ENCODE data around the gene ZKSCAN2. TPM values are rescaled to one million over a fixed set of nuclear protein-coding genes. Genes with fewer than 3 reads are reported as not detected.

Gene ZKSCAN2
- total and polyA plus RNA-seq, 2 donors (not counting 1 experiment from before 2014, with no cell fraction given) = 2.1 to 4.3 TPM

DNA sequence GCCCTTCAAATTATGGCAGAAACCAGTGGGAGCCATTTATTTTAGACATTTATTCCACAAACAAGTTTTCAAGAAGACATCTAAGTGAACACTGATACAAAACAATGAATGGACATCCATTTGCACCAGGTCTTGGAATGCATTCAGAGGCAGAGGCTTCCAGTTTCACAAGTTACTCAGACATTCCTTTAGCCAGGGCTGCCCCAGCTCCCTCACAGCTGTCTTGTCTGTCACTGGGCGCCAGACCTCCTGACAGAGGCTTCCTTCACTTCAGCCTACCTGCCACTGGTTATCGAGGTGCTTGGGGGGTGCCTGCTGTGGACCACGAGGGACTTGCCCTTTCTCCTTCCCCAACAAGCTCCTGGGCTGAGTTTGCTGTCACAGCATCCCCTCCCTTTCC is 21.7 kb downstream of the ZKSCAN2 start:
- Histone ChIP-seq H3K4me1 (ENCODE audit: control insufficient read depth, extremely low read depth, insufficient read depth, low read length) (no peaks in the 10 kb centered on the region), H3K4me3 (replicated peaks in 1 of 4; ENCODE audit: control extremely low read depth in 1 of 4, insufficient read depth in 1 of 4, low read depth in 3 of 4, low read length in 4 of 4) (no peak overlapping the region), H3K27ac (ENCODE audit: insufficient read depth, low read length) (no peak overlapping the region), H3K9ac (ENCODE audit: insufficient read depth, low read length) (no peak overlapping the region), H3K27me3 (ENCODE audit: control insufficient read depth, insufficient read depth, low read length) (no peaks in the 10 kb centered on the region), H4K20me1 (ENCODE audit: control insufficient read depth, extremely low read depth, insufficient read depth, low read length) (no peaks in the 10 kb centered on the region), H3K4me2 (ENCODE audit: extremely low read depth, insufficient read depth, low read length) (no peak overlapping the region), H3K79me2 (ENCODE audit: control insufficient read depth, insufficient read depth, low read length) (no peaks in the 10 kb centered on the region), H3K36me3 (ENCODE audit: control insufficient read depth, insufficient read depth, low read length) (no peaks in the 10 kb centered on the region), H2AFZ (ENCODE audit: low read length) (no peak overlapping the region), H3K9me3 (ENCODE audit: control insufficient read depth, insufficient read depth, low read depth, low read length) (no peaks in the 10 kb centered on the region)
- no peak for TF ChIP-seq CTCF (conservative IDR thresholded peaks at IDR 0.05 in 1 of 2, IDR thresholded peaks at IDR 0.05 in 1 of 2; ENCODE audit: low read depth in 1 of 2, low read length in 2 of 2)
- no peak for TF ChIP-seq EZH2 (IDR thresholded peaks at IDR 0.05; ENCODE audit: low read length, missing control alignments)
- DNase-seq (ENCODE audit: low read depth in 2 of 2) = no peak

DNA sequence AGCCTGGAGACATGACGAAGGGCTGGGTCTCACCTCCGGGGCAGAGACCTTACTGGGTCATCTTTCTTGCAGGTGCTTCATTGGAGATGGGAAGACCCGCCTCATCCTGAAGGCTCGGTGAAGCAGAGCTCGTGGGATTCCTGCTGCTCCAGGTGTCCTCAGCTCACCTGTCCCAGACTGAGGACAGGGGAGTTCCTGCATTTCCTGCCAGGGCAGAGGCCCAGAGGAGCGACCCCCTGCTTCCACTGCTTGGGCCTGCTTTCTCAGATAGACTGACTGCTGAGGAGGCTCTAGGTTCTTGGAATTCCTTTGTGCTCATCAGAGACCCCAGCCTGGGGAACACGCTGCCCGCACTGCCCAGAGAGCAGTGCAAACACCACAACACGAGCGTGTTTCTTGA is 29.3 kb downstream of the ZKSCAN2 start:
- no peaks in the 10 kb centered on the region for H3K9me3 ChIP-seq (ENCODE audit: control insufficient read depth, insufficient read depth, low read depth, low read length)
- no peak for DNase-seq (ENCODE audit: low read depth in 2 of 2)
- H3K27ac ChIP-seq (ENCODE audit: insufficient read depth, low read length) = no peak overlapping the region
- no peak overlapping the region for H3K4me2 ChIP-seq (ENCODE audit: extremely low read depth, insufficient read depth, low read length)
- H3K9ac ChIP-seq (ENCODE audit: insufficient read depth, low read length) = no peak overlapping the region
- no peak overlapping the region for H3K4me3 ChIP-seq (replicated peaks in 1 of 4; ENCODE audit: control extremely low read depth in 1 of 4, insufficient read depth in 1 of 4, low read depth in 3 of 4, low read length in 4 of 4)
- no peak overlapping the region for H2AFZ ChIP-seq (ENCODE audit: low read length)
- no peaks in the 10 kb centered on the region for H3K4me1 ChIP-seq (ENCODE audit: control insufficient read depth, extremely low read depth, insufficient read depth, low read length)
- no peaks in the 10 kb centered on the region for H3K79me2 ChIP-seq (ENCODE audit: control insufficient read depth, insufficient read depth, low read length)
- TF ChIP-seq EZH2 (IDR thresholded peaks at IDR 0.05; ENCODE audit: low read length, missing control alignments) (no peak), CTCF (conservative IDR thresholded peaks at IDR 0.05 in 1 of 2, IDR thresholded peaks at IDR 0.05 in 1 of 2; ENCODE audit: low read depth in 1 of 2, low read length in 2 of 2) (no peak)
- no peaks in the 10 kb centered on the region for H3K27me3 ChIP-seq (ENCODE audit: control insufficient read depth, insufficient read depth, low read length)
- H4K20me1 ChIP-seq (ENCODE audit: control insufficient read depth, extremely low read depth, insufficient read depth, low read length) = no peaks in the 10 kb centered on the region
- H3K36me3 ChIP-seq (ENCODE audit: control insufficient read depth, insufficient read depth, low read length) = no peaks in the 10 kb centered on the region

- no peak overlapping the region for H3K4me3 ChIP-seq (replicated peaks in 1 of 4; ENCODE audit: control extremely low read depth in 1 of 4, insufficient read depth in 1 of 4, low read depth in 3 of 4, low read length in 4 of 4)
- TF ChIP-seq CTCF (conservative IDR thresholded peaks at IDR 0.05 in 1 of 2, IDR thresholded peaks at IDR 0.05 in 1 of 2; ENCODE audit: low read depth in 1 of 2, low read length in 2 of 2) (no peak), EZH2 (IDR thresholded peaks at IDR 0.05; ENCODE audit: low read length, missing control alignments) (no peak)
- no peak for DNase-seq (ENCODE audit: low read depth in 2 of 2)
- no peak overlapping the region for H2AFZ ChIP-seq (ENCODE audit: low read length)
- no peak overlapping the region for H3K9ac ChIP-seq (ENCODE audit: insufficient read depth, low read length)
- H4K20me1 ChIP-seq (ENCODE audit: control insufficient read depth, extremely low read depth, insufficient read depth, low read length) = no peaks in the 10 kb centered on the region
- H3K4me1 ChIP-seq (ENCODE audit: control insufficient read depth, extremely low read depth, insufficient read depth, low read length) = no peaks in the 10 kb centered on the region
- H3K9me3 ChIP-seq (ENCODE audit: control insufficient read depth, insufficient read depth, low read depth, low read length) = no peaks in the 10 kb centered on the region
- H3K79me2 ChIP-seq (ENCODE audit: control insufficient read depth, insufficient read depth, low read length) = no peaks in the 10 kb centered on the region
- no peaks in the 10 kb centered on the region for H3K36me3 ChIP-seq (ENCODE audit: control insufficient read depth, insufficient read depth, low read length)
- no peak overlapping the region for H3K4me2 ChIP-seq (ENCODE audit: extremely low read depth, insufficient read depth, low read length)
- H3K27me3 ChIP-seq (ENCODE audit: control insufficient read depth, insufficient read depth, low read length) = no peaks in the 10 kb centered on the region
- H3K27ac ChIP-seq (ENCODE audit: insufficient read depth, low read length) = no peak overlapping the region
These were observed 32.8 kb downstream of the ZKSCAN2 start for GRCh38 chr16:25224731-25225319.

Measured in fibroblast of lung (primary cell).